HEK293 (cell line): ENCODE measurements around the gene PLA2G5.

Experiments
- HIC1 ChIP-seq: fragments of 450-650 bp; formaldehyde crosslinking; IDR thresholded peaks from 2 replicates; pipeline ENCODE4 v1.5.1; 2016; ENCODE audit warnings: missing biosample characterization, missing genetic modification characterization
- KLF1 ChIP-seq: fragments of 450-650 bp; formaldehyde crosslinking; IDR thresholded peaks from 2 replicates; pipeline ENCODE4 v1.5.1; 2016; ENCODE audit warnings: missing biosample characterization, missing genetic modification characterization
- TSHZ1 ChIP-seq: fragments of 450-650 bp; formaldehyde crosslinking; IDR thresholded peaks from 2 replicates; pipeline ENCODE4 v1.5.1; 2016; ENCODE audit warnings: missing biosample characterization, missing genetic modification characterization, borderline replicate concordance
- ZNF169 ChIP-seq: fragments of 450-650 bp; formaldehyde crosslinking; IDR thresholded peaks from 2 replicates; pipeline ENCODE4 v1.5.1; 2016; ENCODE audit warnings: missing biosample characterization, missing genetic modification characterization
- ZNF416 ChIP-seq: fragments of 450-650 bp; formaldehyde crosslinking; IDR thresholded peaks from 2 replicates; pipeline ENCODE4 v1.5.1; 2016; ENCODE audit warnings: missing biosample characterization, missing genetic modification characterization
- ZNF488 ChIP-seq: fragments of 450-650 bp; formaldehyde crosslinking; IDR thresholded peaks from 2 replicates; pipeline ENCODE4 v1.5.1; 2016; ENCODE audit warnings: missing biosample characterization, missing genetic modification characterization
- ZNF670 ChIP-seq: fragments of 450-650 bp; formaldehyde crosslinking; IDR thresholded peaks from 2 replicates; pipeline ENCODE4 v1.5.1; 2016; ENCODE audit warnings: missing biosample characterization, missing genetic modification characterization, low read depth

Gene PLA2G5

GRCh38 chr1:20141466-20141865 is 71.5 kb downstream of the PLA2G5 start (continued):
- TF ChIP-seq ZNF670 (tag by site-specific recombination) (no peak), ZNF169 (tag by site-specific recombination) (no peak), ZNF416 (tag by site-specific recombination) (no peak), KLF1 (tag by site-specific recombination) (no peak), ZNF488 (tag by site-specific recombination) (no peak), HIC1 (tag by site-specific recombination) (no peak), TSHZ1 (no peak)
